WTC11 (cell line): ENCODE results near the gene ELOVL1.

Experiments used
- ATF2 ChIP-seq: sonication (generic); formaldehyde crosslinking; IDR thresholded peaks from 2 replicates; pipeline ENCODE4 v1.8.1; 2022; ENCODE audit warnings: low read depth, missing genetic modification reagents, borderline replicate concordance
- CTCF ChIP-seq: fragments of 200-600 bp; IDR thresholded peaks from 2 replicates; pipeline ENCODE4 v1.8.0; 2022; ENCODE audit warnings: antibody characterized with exemption
- E2F1 ChIP-seq: sonication (generic); formaldehyde crosslinking; IDR thresholded peaks from 2 replicates; pipeline ENCODE4 v1.8.0; 2022; ENCODE audit warnings: mild to moderate bottlenecking, missing genetic modification reagents
- HMGXB4 ChIP-seq: sonication (generic); formaldehyde crosslinking; IDR thresholded peaks from 2 replicates; pipeline ENCODE4 v1.8.1; 2023; ENCODE audit warnings: mild to moderate bottlenecking, moderate library complexity, missing genetic modification reagents
- MYBL2 ChIP-seq: sonication (generic); formaldehyde crosslinking; IDR thresholded peaks from 2 replicates; pipeline ENCODE4 v1.8.1; 2023; ENCODE audit warnings: mild to moderate bottlenecking, moderate library complexity, missing genetic modification reagents
- NFYB ChIP-seq: sonication (generic); formaldehyde crosslinking; conservative IDR thresholded peaks from 2 replicates; pipeline ENCODE4 v1.8.0; 2022; ENCODE audit warnings: low read depth, missing genetic modification reagents
- SOX15 ChIP-seq: fragments of 250-450 bp; sonication (Bioruptor Pico); IDR thresholded peaks from 2 replicates; pipeline ENCODE4 v1.9.0; 2021; ENCODE audit warnings: mild to moderate bottlenecking
- USF1 ChIP-seq: sonication (generic); formaldehyde crosslinking; IDR thresholded peaks from 2 replicates; pipeline ENCODE4 v1.8.0; 2022; ENCODE audit warnings: mild to moderate bottlenecking, missing genetic modification reagents
- ZNF121 ChIP-seq: sonication (generic); formaldehyde crosslinking; IDR thresholded peaks from 2 replicates; pipeline ENCODE4 v1.8.0; 2023; ENCODE audit warnings: missing genetic modification reagents

GRCh38 chr1:43370564-43370963 is 2.8 kb upstream of the ELOVL1 start:
- TF ChIP-seq CTCF, result no peak
- TF ChIP-seq ATF2 (CRISPR knock-in tag), result no peak
- TF ChIP-seq HMGXB4 (CRISPR knock-in tag), result no peak
- TF ChIP-seq NFYB (CRISPR knock-in tag), result no peak
- no peak for TF ChIP-seq SOX15 (CRISPR knock-in tag)
- TF ChIP-seq USF1 (CRISPR knock-in tag), result no peak
- no peak for TF ChIP-seq E2F1 (CRISPR knock-in tag)
- TF ChIP-seq ZNF121 (CRISPR knock-in tag), result no peak
- no peak for TF ChIP-seq MYBL2 (CRISPR knock-in tag)
